Left renal cortex interstitium (tissue), 4 donors: ENCODE measurements around the gene SIRT6. TPM values are rescaled to one million over a fixed set of nuclear protein-coding genes. Genes with fewer than 3 reads are reported as not detected.
"Not testable (repeated sequence)": the region's sequence is repeated elsewhere in the genome, so short reads cannot be mapped to it uniquely, and the experiment has no call there.

Experiments
- DNase-seq, 4 donors: peaks; one replicate each; pipeline ENCODE4 v3.0.0-alpha.2; 2013; ENCODE audit warnings: low read depth in 4 of 4, low spot score in 2 of 4, missing footprints in 1 of 4
- polyA plus RNA-seq, 4 donors: library from polyadenylated mRNA; unstranded; fragments of 120-200 nt; gene quantifications; one replicate each; pipeline ENCODE4 v1.2.1, GENCODE V29; 2013; ENCODE audit not compliant: insufficient read length in 4 of 4

The SIRT6 gene
- polyA plus RNA-seq, 4 donors, result 14.8 to 28.3 (median 22.7) TPM

DNA sequence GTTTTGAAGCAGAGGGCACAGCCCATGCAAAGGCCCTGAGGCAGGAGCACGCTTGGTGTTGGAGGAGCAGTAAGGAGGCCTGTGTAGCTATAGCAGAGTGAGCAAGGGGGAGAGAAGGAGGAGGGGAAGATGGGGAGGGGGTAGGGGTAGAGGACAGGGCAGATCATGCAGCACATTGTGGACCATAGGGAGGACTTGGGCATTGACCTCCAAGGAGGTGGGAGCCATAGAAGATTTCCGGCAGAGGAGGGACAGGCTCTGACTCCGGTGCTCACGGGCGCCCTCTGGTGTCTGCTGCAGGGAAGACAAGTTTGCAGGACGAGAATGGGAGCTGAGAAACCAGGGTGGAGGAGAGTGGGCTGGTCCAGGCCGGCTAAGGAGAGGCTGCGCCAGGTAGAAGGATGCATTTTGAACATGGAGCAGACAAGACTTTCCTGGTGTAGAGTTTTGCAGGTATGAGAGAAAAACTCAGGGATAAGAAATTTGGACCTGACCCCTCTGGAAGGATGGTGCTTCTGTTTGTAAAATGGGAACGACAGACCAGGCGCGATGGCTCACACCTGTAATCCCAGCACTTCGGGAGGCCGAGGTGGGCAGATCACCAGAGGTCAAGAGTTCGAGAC is 42.6 kb downstream of the SIRT6 start:
- DNase-seq, result peak in 1 of 4 donors; percentile 24

DNA sequence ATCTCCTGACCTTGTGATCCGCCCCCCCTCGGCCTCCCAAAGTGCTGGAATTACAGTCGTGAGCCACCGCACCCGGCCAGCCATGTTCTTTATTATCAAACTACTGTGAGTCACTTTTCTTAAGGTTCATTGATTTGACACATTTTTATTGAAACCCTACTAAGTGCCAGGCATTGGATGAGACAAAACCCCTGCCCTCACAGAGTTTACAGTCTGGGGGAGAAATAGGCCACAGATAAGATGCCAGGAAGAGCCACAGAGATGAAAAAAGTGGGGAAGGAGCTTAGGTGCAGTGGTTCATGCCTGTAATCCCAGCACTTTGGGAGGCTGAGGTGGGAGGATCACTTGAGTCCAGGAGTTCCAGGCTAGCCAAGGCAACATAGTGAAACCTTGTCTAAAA is 43.9 kb downstream of the SIRT6 start:
- DNase-seq, result no peak

DNA sequence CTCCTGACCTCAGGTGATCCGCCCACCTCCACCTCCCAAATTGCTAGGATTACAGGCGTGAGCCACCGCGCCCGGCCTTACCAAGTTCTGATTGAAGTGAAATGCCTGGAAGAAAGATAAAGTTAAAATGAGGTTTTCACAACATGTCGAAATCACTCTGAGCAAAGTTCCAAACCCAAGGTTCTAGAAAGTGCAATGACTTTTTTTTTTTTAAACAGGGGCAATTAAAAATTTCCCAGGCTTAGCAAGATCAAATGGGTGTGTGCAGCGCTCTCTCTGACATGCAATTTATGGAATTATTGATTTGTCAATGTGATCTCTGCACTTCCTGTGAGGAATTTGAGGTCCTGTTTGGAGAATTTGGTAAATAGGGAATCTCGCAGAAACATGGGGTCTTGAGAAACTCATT is 45.7 kb downstream of the SIRT6 start:
- no peak for DNase-seq

DNA sequence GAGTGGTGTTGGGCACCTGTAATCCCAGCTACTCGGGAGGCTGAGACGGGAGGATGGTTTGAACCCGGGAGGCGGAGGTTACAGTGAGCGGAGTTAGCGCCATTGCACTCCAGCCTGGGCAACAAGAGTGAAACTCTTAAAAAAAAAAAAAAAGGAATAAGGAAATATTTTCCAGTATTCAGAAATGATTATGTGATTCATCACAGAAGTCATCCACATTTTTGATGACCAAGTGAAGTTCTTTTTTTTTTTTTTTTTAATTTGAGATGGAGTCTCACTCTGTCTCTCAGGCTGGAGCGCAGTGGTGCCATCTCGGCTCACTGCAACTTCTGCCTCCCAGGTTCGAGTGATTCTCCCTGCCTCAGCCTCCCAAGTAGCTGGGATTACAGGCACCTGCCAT is 47.0 kb downstream of the SIRT6 start:
- DNase-seq, result not testable (repeated sequence)

DNA sequence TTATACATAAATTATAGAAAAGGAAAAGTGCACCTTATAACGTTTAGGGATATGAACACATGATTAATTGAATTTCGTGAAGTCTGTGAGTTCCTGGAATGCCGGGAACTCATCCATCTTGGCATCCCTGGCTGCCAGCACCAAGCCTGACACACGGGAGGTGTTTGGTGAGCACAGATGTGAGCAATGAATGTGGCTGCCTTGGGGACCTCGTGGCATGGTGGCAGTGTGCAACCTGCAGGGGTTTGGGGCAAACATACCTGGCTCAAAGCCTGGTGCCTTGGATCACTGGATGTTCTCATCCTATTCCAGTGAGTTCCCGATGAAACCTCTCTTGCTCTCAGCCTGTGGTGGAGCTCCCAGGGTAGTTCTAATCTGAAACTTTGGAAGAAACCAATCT is 48.0 kb downstream of the SIRT6 start:
- DNase-seq, result no peak

DNA sequence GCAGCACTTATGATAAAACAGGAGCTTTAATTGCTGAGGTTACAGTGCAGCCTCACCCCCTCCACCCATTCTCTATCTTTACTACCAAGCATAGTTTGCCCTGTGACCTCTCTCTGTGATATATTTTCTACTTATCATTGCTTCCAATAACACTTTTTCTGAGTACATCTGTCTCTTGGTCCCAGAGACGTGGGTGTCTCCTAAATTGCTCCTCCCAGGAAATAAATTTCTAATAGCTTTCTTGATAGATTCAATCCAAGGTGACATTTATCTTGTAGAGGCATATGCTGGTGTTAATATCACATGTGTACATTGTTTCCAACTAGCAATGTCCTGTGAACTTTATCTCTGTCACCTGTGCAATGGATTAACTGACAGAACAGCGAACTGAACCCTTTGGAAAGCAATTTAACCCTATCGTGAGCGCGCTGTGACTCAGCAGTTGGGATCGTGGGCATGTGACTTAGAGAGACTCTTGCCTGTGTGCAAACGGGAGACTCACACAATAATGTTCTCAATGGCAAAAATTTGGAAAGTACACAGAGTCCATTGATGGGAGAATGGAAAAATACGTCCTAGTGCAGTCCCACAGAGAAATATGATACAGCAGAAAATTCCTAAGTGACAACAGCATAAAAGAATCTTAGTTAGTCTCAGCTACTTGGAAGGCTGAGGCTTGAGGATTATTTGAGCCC is 51.5 kb downstream of the SIRT6 start:
- DNase-seq, result no peak

DNA sequence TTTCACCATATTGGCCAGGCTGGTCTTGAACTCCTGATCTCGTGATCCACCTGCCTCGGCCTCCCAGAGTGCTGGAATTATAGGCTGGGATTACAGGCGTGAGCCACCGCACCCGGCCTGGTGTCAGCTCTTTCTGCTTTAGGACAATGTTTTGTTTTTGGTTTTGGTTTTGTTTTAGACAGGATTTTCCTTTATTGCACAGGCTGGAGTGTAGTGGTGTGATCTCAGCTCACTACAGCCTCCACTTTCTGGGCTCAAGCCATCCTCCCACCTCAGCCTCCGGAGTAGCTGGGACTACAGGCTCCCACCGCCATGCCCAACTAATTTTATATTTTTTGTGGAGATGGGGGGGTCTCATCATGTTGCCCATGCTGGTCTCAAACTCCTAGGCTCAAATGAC is 53.3 kb downstream of the SIRT6 start:
- DNase-seq, result not testable (repeated sequence)

DNA sequence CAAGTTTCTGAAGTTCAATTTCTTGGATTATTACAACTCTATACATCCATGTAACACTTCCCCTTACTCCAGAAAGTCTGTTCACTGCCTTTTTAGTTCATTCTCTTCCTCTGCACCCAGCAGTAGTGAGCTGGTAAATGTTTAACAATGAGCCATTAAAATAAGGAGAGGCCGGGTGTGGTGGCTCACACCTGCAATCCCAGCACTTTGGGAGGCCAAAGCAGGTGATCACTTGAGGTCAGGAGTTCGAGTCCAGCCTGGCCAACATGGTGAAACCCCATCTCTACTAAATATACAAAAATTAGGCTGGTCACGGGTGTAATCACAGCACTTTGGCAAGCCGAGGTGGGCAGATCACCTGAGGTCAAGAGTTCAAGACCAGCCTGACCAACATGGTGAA is 55.0 kb downstream of the SIRT6 start:
- DNase-seq, result not testable (repeated sequence)

DNA sequence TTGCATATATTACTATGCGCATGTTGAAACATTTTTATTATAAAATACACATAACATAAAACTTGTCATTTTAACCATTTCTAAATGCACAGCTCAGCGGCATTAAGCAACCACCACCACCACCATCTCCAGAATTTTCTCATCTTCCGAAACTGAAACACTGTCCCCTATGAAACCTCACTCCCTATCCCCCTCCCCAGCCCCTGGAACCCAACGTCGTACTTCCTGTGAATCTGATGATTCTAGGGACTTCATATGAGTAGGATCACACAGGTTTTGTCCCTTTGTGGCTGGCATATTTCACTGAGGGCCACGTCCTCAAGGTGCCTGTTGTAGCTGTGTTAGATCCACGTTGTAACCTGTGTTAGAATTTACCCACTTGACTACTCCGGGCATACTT is 57.7 kb downstream of the SIRT6 start:
- DNase-seq, result no peak

Other genes with a start within 250 kb of the SIRT6 start
- gene NMRK2, start 249.5 kb downstream of the SIRT6 start, polyA plus RNA-seq, result under 1 TPM in 3 of 4 donors, not detected in 1; 0.16 to 0.25 (median 0.18) TPM
- gene DAPK3, start 211.5 kb downstream of the SIRT6 start, polyA plus RNA-seq, result 10 to 100 TPM; 34.4 to 52.3 (median 47.1) TPM
- gene EEF2, start 197.1 kb downstream of the SIRT6 start, polyA plus RNA-seq, result 1,000 to 10,000 TPM; 1,516 to 2,178 (median 1,698) TPM
- gene PIAS4, start 174.8 kb downstream of the SIRT6 start, polyA plus RNA-seq, result 10 to 100 TPM; 29.0 to 50.9 (median 36.3) TPM
- 10 to 100 TPM in 3 of 4 donors, 1 to 10 TPM in 1; 7.6 to 15.6 (median 11.8) TPM for gene ZBTB7A, start 115.7 kb downstream of the SIRT6 start, polyA plus RNA-seq
- gene MAP2K2, start 58.4 kb downstream of the SIRT6 start, polyA plus RNA-seq, result 100 to 1,000 TPM in 3 of 4 donors, 10 to 100 TPM in 1; 81.9 to 151 (median 130) TPM
- gene CREB3L3, start 28.9 kb downstream of the SIRT6 start, polyA plus RNA-seq, result 1 to 10 TPM in 3 of 4 donors, under 1 TPM in 1; 0.65 to 1.7 (median 1.4) TPM
- 1 to 10 TPM in 3 of 4 donors, under 1 TPM in 1; 0.95 to 1.8 (median 1.4) TPM for gene ANKRD24, start 126 bp upstream of the SIRT6 start, polyA plus RNA-seq
- gene EBI3, start 47.0 kb upstream of the SIRT6 start, polyA plus RNA-seq, result under 1 TPM; 0.18 to 0.68 (median 0.51) TPM
- 10 to 100 TPM; 19.7 to 28.5 (median 22.7) TPM for gene YJU2, start 64.5 kb upstream of the SIRT6 start, polyA plus RNA-seq
- 1 to 10 TPM; 1.5 to 3.3 (median 2.3) TPM for gene SHD, start 96.7 kb upstream of the SIRT6 start, polyA plus RNA-seq
- under 1 TPM; 0.33 to 0.61 (median 0.48) TPM for gene TMIGD2, start 119.8 kb upstream of the SIRT6 start, polyA plus RNA-seq
- 10 to 100 TPM in 1 of 4 donors, 1 to 10 TPM in 3; 3.9 to 11.4 (median 7.1) TPM for gene FSD1, start 122.0 kb upstream of the SIRT6 start, polyA plus RNA-seq
- gene STAP2, start 156.3 kb upstream of the SIRT6 start, polyA plus RNA-seq, result 10 to 100 TPM; 21.0 to 33.6 (median 28.5) TPM
- gene MPND, start 161.0 kb upstream of the SIRT6 start, polyA plus RNA-seq, result 10 to 100 TPM; 21.8 to 36.6 (median 28.9) TPM
- 10 to 100 TPM; 51.5 to 82.9 (median 75.5) TPM for gene SH3GL1, start 218.0 kb upstream of the SIRT6 start, polyA plus RNA-seq
- 10 to 100 TPM; 19.8 to 28.9 (median 22.3) TPM for gene CHAF1A, start 220.1 kb upstream of the SIRT6 start, polyA plus RNA-seq